Activated CD4-positive, alpha-beta memory T cell treated with anti-CD3 and anti-CD28 coated beads for 36 hours (primary cell): Measurements from ENCODE around the gene MROH7. TPM values are rescaled to one million over a fixed set of nuclear protein-coding genes. Genes with fewer than 3 reads are reported as not detected.
A peak's percentile ranks its signal among the peaks of the same experiment; 100 is the strongest.

Experiments
- CTCF ChIA-PET: fragments of 350-600 bp; sonication (Branson Sonifier 250); formaldehyde crosslinking; loops from one replicate; lab custom pipeline; 2021; ENCODE audit warnings: antibody characterized with exemption, inconsistent platforms; lab: Charles Lee
- POLR2A ChIA-PET: fragments of 350-600 bp; sonication (Branson Sonifier 250); formaldehyde crosslinking; loops from one replicate; lab custom pipeline; 2021; ENCODE audit warnings: antibody characterized with exemption; lab: Charles Lee
- DNase-seq: peaks from one replicate; pipeline ENCODE4 v3.0.0-alpha.2; 2020
- H3K27ac Mint-ChIP-seq: one replicate; pipeline ENCODE4 v1.8.0; 2021; ENCODE audit warnings: mixed read lengths
- H3K27me3 Mint-ChIP-seq: one replicate; pipeline ENCODE4 v1.8.0; 2021; ENCODE audit warnings: mixed read lengths
- H3K36me3 Mint-ChIP-seq: one replicate; pipeline ENCODE4 v1.8.0; 2021; ENCODE audit warnings: mixed read lengths
- H3K4me1 Mint-ChIP-seq: one replicate; pipeline ENCODE4 v1.8.0; 2021; ENCODE audit warnings: low read depth, mixed read lengths
- H3K4me3 Mint-ChIP-seq: one replicate; pipeline ENCODE4 v1.8.0; 2021; ENCODE audit warnings: mild to moderate bottlenecking, mixed read lengths
- H3K9me3 Mint-ChIP-seq: one replicate; pipeline ENCODE4 v1.8.0; 2021; ENCODE audit warnings: mixed read lengths
- intact Hi-C: fragments of 100-400 bp; cut with micrococcal nuclease; formaldehyde crosslinking; loops from one replicate; pipeline ENCODE4 v1.15.1; 2023
- total RNA-seq, 2 experiments: library from RNA; stranded (reverse); gene quantifications; one replicate each; pipeline ENCODE4 v1.2.3, GENCODE V29; 2021

The MROH7 gene
- total RNA-seq, 2 experiments from 2014 or later = 0.05 TPM; not detected in 1

DNA sequence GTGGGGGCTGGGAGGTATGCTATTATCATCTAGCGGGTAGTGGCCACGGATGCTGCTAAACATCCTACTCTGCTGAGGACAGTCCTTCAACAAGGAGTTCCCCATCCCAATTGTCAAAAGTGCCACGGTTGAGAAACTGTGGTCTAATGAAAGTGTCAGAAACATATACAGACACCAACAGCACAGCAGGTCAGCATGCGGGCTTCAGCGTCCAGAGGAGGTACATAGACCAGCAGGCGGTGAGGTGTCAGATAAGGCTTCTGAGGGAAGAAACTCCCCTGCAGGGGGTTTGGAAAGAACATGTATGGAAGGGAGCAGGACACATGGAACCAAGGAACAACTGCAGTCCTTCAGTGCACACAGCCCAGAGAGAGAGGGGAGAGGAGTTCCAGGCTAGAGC, 69.3 kb downstream of the MROH7 start:
- H3K27me3 Mint-ChIP-seq = peaks cover 6% of the 10 kb centered on the region
- ChIA-PET POLR2A (no interaction called here), CTCF (no interaction called here)
- no peaks in the 10 kb centered on the region for H3K36me3 Mint-ChIP-seq
- DNase-seq = no peak
- H3K4me1 Mint-ChIP-seq = peaks cover 5% of the 10 kb centered on the region
- no peak overlapping the region for H3K4me3 Mint-ChIP-seq
- intact Hi-C loops = no loop called here
- H3K9me3 Mint-ChIP-seq = no peaks in the 10 kb centered on the region
- H3K27ac Mint-ChIP-seq = no peak overlapping the region

GRCh38 chr1:54711536-54711935, 70.0 kb downstream of the MROH7 start:
- POLR2A ChIA-PET = no interaction called here
- Mint-ChIP-seq H3K9me3 (no peaks in the 10 kb centered on the region), H3K4me1 (peaks cover 8% of the 10 kb centered on the region), H3K27ac (no peak overlapping the region), H3K36me3 (no peaks in the 10 kb centered on the region), H3K4me3 (no peak overlapping the region), H3K27me3 (peaks cover 6% of the 10 kb centered on the region)
- DNase-seq = no peak
- CTCF ChIA-PET = no interaction called here
- intact Hi-C loops = no loop called here

- H3K36me3 Mint-ChIP-seq = peaks cover 15% of the 10 kb centered on the region
- no peaks in the 10 kb centered on the region for H3K9me3 Mint-ChIP-seq
- intact Hi-C loops = loop anchor here (5.0 kb wide), 2 partner anchors 173 to 483 kb away; no protein-coding TSS in a partner anchor
- no peaks in the 10 kb centered on the region for H3K27me3 Mint-ChIP-seq
- peak overlapping the region; percentile 92 for H3K27ac Mint-ChIP-seq
- CTCF ChIA-PET = interaction anchor here (1.1 to 1.6 kb wide), 3 partner anchors 43 to 87 kb away, joined by 4 to 5 read pairs (median 4); no protein-coding TSS in a partner anchor
- H3K4me1 Mint-ChIP-seq = peaks cover 30% of the 10 kb centered on the region
- H3K4me3 Mint-ChIP-seq = peak overlapping the region; percentile 82
- POLR2A ChIA-PET = interaction anchor here (1.1 to 2.2 kb wide), 4 partner anchors 51 to 662 kb away, joined by 3 to 23 read pairs (median 6); partner anchors contain the start of genes TCEANC2, TMEM59 and TTC22
- DNase-seq = no peak
Measured at GRCh38 chr1:54714881-54715492, 73.4 kb downstream of the MROH7 start.

- Mint-ChIP-seq H3K36me3 (peaks cover 16% of the 10 kb centered on the region), H3K4me3 (peak within 1 kb of the TSS; percentile 82), H3K4me1 (peaks cover 30% of the 10 kb centered on the region), H3K27ac (peak within 1 kb of the TSS; percentile 92), H3K9me3 (no peaks in the 10 kb centered on the region), H3K27me3 (no peaks in the 10 kb centered on the region)
- peak; percentile 87 for DNase-seq
- POLR2A ChIA-PET = interaction anchor here (0.7 to 2.2 kb wide), 8 partner anchors 15 to 662 kb away, joined by 3 to 23 read pairs (median 4); partner anchors contain the start of genes MRPL37, PARS2, TCEANC2 and TMEM59
- CTCF ChIA-PET = interaction anchor here (0.8 to 2.0 kb wide), 7 partner anchors 44 to 89 kb away, joined by 3 to 18 read pairs (median 5); partner anchors contain the start of genes PARS2 and TTC22
- intact Hi-C loops = loop anchor here (1.0 to 5.0 kb wide), 5 partner anchors 49 to 662 kb away; partner anchors contain the start of genes PARS2, TCEANC2 and TMEM59
Measured at GRCh38 chr1:54715493-54716298, 74.1 kb downstream of the MROH7 start, which contains the start of gene TTC4. Gene TTC4, plus strand, starts transcription at chr1:54715861. Its CDS starts 48 bp downstream, at chr1:54715909.

DNA sequence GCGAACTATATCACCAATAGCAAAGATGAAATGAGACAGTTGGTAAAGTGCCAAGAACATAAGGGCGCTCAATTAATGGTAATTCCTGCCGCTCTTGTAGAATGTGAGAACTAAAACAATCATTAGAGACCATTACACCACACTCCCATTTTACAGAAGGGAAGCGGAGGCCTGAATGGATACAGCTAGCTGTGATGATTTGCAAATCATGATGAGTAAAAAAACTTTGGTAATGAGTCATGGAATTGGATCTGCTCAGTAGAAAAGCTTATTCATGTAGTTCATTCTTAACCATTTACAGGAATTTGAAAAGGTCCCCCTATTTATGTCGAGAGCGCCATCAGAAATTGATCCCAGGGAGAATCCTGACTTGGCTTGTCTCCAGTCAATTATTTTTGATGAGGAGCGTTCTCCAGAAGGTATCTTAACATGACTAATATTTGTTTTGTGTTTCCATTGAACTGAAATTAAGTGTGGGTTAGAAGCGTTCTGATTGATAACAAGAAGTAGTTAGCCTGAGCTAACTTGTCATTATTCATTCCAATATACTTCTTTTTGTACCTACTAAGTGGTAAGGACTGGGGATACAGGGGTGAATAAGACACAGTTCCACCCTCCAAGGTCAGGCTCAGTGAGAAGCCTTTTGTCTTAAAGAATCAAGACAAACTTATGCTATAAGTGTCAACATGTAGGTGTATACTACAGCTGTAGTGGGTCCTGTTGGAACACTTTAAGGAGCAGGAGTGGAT, 74.9 kb downstream of the MROH7 start:
- peaks cover 33% of the 10 kb centered on the region for H3K4me1 Mint-ChIP-seq
- H3K9me3 Mint-ChIP-seq = no peaks in the 10 kb centered on the region
- ChIA-PET CTCF (interaction anchor here (0.8 to 2.0 kb wide), 6 partner anchors 44 to 93 kb away, joined by 3 to 18 read pairs (median 5); partner anchors contain the start of genes PARS2 and TTC22), POLR2A (interaction anchor here (0.7 to 2.2 kb wide), 7 partner anchors 16 to 663 kb away, joined by 3 to 23 read pairs (median 4); partner anchors contain the start of genes MRPL37, PARS2, TCEANC2 and TMEM59)
- H3K36me3 Mint-ChIP-seq = peaks cover 20% of the 10 kb centered on the region
- H3K4me3 Mint-ChIP-seq = peak overlapping the region; percentile 82
- H3K27me3 Mint-ChIP-seq = no peaks in the 10 kb centered on the region
- peak; percentile 33 for DNase-seq
- H3K27ac Mint-ChIP-seq = peak overlapping the region; percentile 92
- intact Hi-C loops = loop anchor here (1.0 to 5.0 kb wide), 5 partner anchors 48 to 663 kb away; partner anchors contain the start of genes PARS2, TCEANC2 and TMEM59

DNA sequence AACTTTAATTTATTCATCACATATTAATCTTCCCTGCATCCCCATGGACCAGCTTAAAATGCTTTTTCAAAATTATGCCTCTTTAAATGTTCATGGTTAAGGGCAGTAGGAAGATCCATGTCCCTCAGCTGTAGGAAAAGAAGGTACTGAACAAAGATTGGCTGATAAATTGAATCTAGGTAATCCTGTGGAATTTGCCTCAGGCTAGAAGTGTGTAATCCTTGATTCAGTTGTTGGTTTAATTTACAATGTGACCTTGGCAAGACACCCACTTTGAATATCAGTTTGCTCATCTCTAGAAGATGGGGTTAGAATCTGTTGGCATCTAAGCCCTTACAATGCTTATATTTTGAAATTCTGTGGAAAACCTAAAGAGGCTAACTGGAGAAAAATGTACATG, 80.1 kb downstream of the MROH7 start:
- intact Hi-C loops = no loop called here
- H3K9me3 Mint-ChIP-seq = no peaks in the 10 kb centered on the region
- CTCF ChIA-PET = interaction anchor here (0.6 to 1.1 kb wide), 2 partner anchors 70 to 243 kb away, joined by 3 to 4 read pairs; no protein-coding TSS in a partner anchor
- no peak for DNase-seq
- peaks cover 65% of the 10 kb centered on the region for H3K36me3 Mint-ChIP-seq
- POLR2A ChIA-PET = interaction anchor here (0.7 kb wide), 1 partner anchor 93 kb away, joined by 3 read pairs; no protein-coding TSS in a partner anchor
- peaks cover 23% of the 10 kb centered on the region for H3K4me1 Mint-ChIP-seq
- no peak overlapping the region for H3K4me3 Mint-ChIP-seq
- no peaks in the 10 kb centered on the region for H3K27me3 Mint-ChIP-seq
- H3K27ac Mint-ChIP-seq = no peak overlapping the region

GRCh38 chr1:54723985-54724384, 82.4 kb downstream of the MROH7 start:
- DNase-seq = no peak
- intact Hi-C loops = no loop called here
- H3K4me3 Mint-ChIP-seq = no peak overlapping the region
- no peak overlapping the region for H3K27ac Mint-ChIP-seq
- no peaks in the 10 kb centered on the region for H3K27me3 Mint-ChIP-seq
- H3K4me1 Mint-ChIP-seq = peaks cover 8% of the 10 kb centered on the region
- POLR2A ChIA-PET = interaction anchor here (0.6 kb wide), 1 partner anchor 520 kb away, joined by 3 read pairs; no protein-coding TSS in a partner anchor
- CTCF ChIA-PET = interaction anchor here (0.7 to 1.7 kb wide), 2 partner anchors 77 to 360 kb away, joined by 4 to 7 read pairs; partner anchors contain the start of gene TTC22
- peaks cover 70% of the 10 kb centered on the region for H3K36me3 Mint-ChIP-seq
- H3K9me3 Mint-ChIP-seq = no peaks in the 10 kb centered on the region

- CTCF ChIA-PET = interaction anchor here (0.7 to 1.7 kb wide), 2 partner anchors 76 to 361 kb away, joined by 4 to 7 read pairs; partner anchors contain the start of gene TTC22
- Mint-ChIP-seq H3K4me1 (peaks cover 3% of the 10 kb centered on the region), H3K36me3 (peaks cover 69% of the 10 kb centered on the region), H3K27me3 (no peaks in the 10 kb centered on the region), H3K27ac (no peak overlapping the region), H3K9me3 (no peaks in the 10 kb centered on the region), H3K4me3 (no peak overlapping the region)
- intact Hi-C loops = no loop called here
- POLR2A ChIA-PET = no interaction called here
- no peak for DNase-seq
Measured at GRCh38 chr1:54724771-54725170, 83.2 kb downstream of the MROH7 start.

DNA sequence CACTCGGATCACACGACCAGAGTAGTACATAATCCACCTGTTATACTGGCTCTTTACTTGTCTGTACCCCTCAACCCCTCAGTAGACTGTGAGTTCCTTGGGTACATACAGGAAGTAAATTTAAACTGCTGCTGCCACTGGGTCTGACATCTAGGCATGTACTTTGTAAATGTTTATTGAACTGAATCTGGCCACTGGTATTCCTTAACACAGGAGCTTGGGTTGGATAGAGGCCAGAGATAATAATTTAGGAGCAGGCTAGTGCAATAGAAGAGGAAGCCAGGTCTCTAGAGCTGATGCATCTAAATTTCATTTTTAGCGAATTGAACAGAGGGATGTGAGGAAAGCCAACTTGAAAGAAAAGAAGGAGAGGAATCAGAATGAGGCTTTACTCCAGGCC, 86.4 kb downstream of the MROH7 start:
- Mint-ChIP-seq H3K27ac (no peak overlapping the region), H3K36me3 (peaks cover 63% of the 10 kb centered on the region), H3K4me1 (no peaks in the 10 kb centered on the region), H3K4me3 (no peak overlapping the region), H3K27me3 (no peaks in the 10 kb centered on the region), H3K9me3 (no peaks in the 10 kb centered on the region)
- ChIA-PET CTCF (no interaction called here), POLR2A (no interaction called here)
- intact Hi-C loops = no loop called here
- DNase-seq = no peak

DNA sequence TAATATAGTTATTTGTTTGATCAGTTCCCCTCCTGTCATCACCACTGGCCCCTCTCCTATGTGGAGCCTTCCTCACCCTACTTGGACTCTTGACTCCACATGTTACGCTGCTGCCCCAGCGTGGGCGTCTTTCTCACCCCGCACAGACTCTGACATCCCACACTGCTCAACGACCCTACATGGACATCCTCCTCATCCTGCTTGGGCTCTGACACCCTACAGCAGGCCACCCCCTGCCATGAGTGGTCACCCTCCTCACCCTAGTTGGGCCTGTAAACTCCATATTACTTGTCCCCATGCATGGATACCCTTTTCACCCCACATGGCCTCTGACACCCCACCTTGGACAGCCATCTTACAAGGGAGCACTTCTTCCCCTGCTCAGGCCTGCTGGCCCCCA, 95.1 kb downstream of the MROH7 start:
- no peak overlapping the region for H3K4me3 Mint-ChIP-seq
- no peak for DNase-seq
- no peaks in the 10 kb centered on the region for H3K27me3 Mint-ChIP-seq
- peaks cover 40% of the 10 kb centered on the region for H3K36me3 Mint-ChIP-seq
- H3K9me3 Mint-ChIP-seq = no peaks in the 10 kb centered on the region
- H3K27ac Mint-ChIP-seq = no peak overlapping the region
- no peaks in the 10 kb centered on the region for H3K4me1 Mint-ChIP-seq
- ChIA-PET CTCF (interaction anchor here (0.7 kb wide), 1 partner anchor 683 kb away, joined by 5 read pairs; the partner anchor contains the start of gene TCEANC2), POLR2A (no interaction called here)
- intact Hi-C loops = no loop called here

- Mint-ChIP-seq H3K4me3 (no peak overlapping the region), H3K4me1 (no peaks in the 10 kb centered on the region), H3K9me3 (no peaks in the 10 kb centered on the region), H3K36me3 (peaks cover 47% of the 10 kb centered on the region), H3K27ac (no peak overlapping the region), H3K27me3 (no peaks in the 10 kb centered on the region)
- DNase-seq = no peak
- intact Hi-C loops = no loop called here
- POLR2A ChIA-PET = no interaction called here
- CTCF ChIA-PET = no interaction called here
Measured at GRCh38 chr1:54738244-54738643, 96.7 kb downstream of the MROH7 start.
